ENCODE results near the gene PLA2G15. TPM values are rescaled to one million over a fixed set of nuclear protein-coding genes. Genes with fewer than 3 reads are reported as not detected.
A peak's percentile ranks its signal among the peaks of the same experiment; 100 is the strongest.

The PLA2G15 gene
- total RNA-seq, 1 donor from 2014 or later, result 26.8 TPM

- Mint-ChIP-seq H3K4me1 (ENCODE audit: low read depth, unreplicated experiment) (peaks cover 7% of the 10 kb centered on the region), H3K27me3 (ENCODE audit: low read depth, unreplicated experiment) (no peaks in the 10 kb centered on the region), H3K9me3 (ENCODE audit: unreplicated experiment) (no peaks in the 10 kb centered on the region), H3K36me3 (ENCODE audit: low read depth, unreplicated experiment) (peaks cover 3% of the 10 kb centered on the region), H3K27ac (ENCODE audit: unreplicated experiment) (no peak overlapping the region), H3K4me3 (ENCODE audit: unreplicated experiment) (peak overlapping the region; percentile 92)
- Histone ChIP-seq H3K4me3 (ENCODE audit: insufficient read depth, low read depth, low read length) (no peak overlapping the region), H3K4me2 (ENCODE audit: low read length) (peak overlapping the region; percentile 95), H3K9me3 (ENCODE audit: insufficient read depth, low read depth, low read length) (no peaks in the 10 kb centered on the region), H4K20me1 (ENCODE audit: insufficient read depth, low read length) (peaks cover 20% of the 10 kb centered on the region), H3K36me3 (ENCODE audit: insufficient read depth, low read length) (no peaks in the 10 kb centered on the region), H3K9ac (ENCODE audit: low read length) (no peak overlapping the region), H2AFZ (ENCODE audit: low read depth, low read length) (no peak overlapping the region), H3K27me3 (ENCODE audit: insufficient read depth, low read length) (no peaks in the 10 kb centered on the region), H3K79me2 (ENCODE audit: insufficient read depth, low read length) (peaks cover 30% of the 10 kb centered on the region), H3K27ac (ENCODE audit: low read depth, low read length) (no peak overlapping the region), H3K4me1 (ENCODE audit: insufficient read depth, low read length) (peaks cover 12% of the 10 kb centered on the region)
- DNase-seq (ENCODE audit: low read depth) (no peak), FAIRE-seq (no peak)
- TF ChIP-seq CTCF (IDR thresholded peaks at IDR 0.05; ENCODE audit: insufficient read depth, low read depth, low read length) (no peak), EZH2 (IDR thresholded peaks at IDR 0.05; ENCODE audit: insufficient read depth, low read length) (no peak)
Measured at GRCh38 chr16:68246666-68247065, 1.5 kb downstream of the PLA2G15 start.

- Histone ChIP-seq H3K79me2 (ENCODE audit: insufficient read depth, low read length) (peaks cover 30% of the 10 kb centered on the region), H3K4me3 (ENCODE audit: insufficient read depth, low read depth, low read length) (no peak overlapping the region), H3K9me3 (ENCODE audit: insufficient read depth, low read depth, low read length) (no peaks in the 10 kb centered on the region), H3K4me2 (ENCODE audit: low read length) (no peak overlapping the region), H2AFZ (ENCODE audit: low read depth, low read length) (no peak overlapping the region), H3K27me3 (ENCODE audit: insufficient read depth, low read length) (no peaks in the 10 kb centered on the region), H3K4me1 (ENCODE audit: insufficient read depth, low read length) (peaks cover 12% of the 10 kb centered on the region), H3K27ac (ENCODE audit: low read depth, low read length) (no peak overlapping the region), H3K9ac (ENCODE audit: low read length) (no peak overlapping the region), H3K36me3 (ENCODE audit: insufficient read depth, low read length) (peaks cover 3% of the 10 kb centered on the region), H4K20me1 (ENCODE audit: insufficient read depth, low read length) (peaks cover 23% of the 10 kb centered on the region)
- FAIRE-seq (no peak), DNase-seq (ENCODE audit: low read depth) (no peak)
- Mint-ChIP-seq H3K27me3 (ENCODE audit: low read depth, unreplicated experiment) (no peaks in the 10 kb centered on the region), H3K9me3 (ENCODE audit: unreplicated experiment) (no peaks in the 10 kb centered on the region), H3K36me3 (ENCODE audit: low read depth, unreplicated experiment) (peaks cover 3% of the 10 kb centered on the region), H3K4me1 (ENCODE audit: low read depth, unreplicated experiment) (peaks cover 7% of the 10 kb centered on the region), H3K4me3 (ENCODE audit: unreplicated experiment) (no peak overlapping the region), H3K27ac (ENCODE audit: unreplicated experiment) (no peak overlapping the region)
- TF ChIP-seq CTCF (IDR thresholded peaks at IDR 0.05; ENCODE audit: insufficient read depth, low read depth, low read length), result no peak
- no peak for TF ChIP-seq EZH2 (IDR thresholded peaks at IDR 0.05; ENCODE audit: insufficient read depth, low read length)
Measured at GRCh38 chr16:68247400-68247799, 2.2 kb downstream of the PLA2G15 start.

DNA sequence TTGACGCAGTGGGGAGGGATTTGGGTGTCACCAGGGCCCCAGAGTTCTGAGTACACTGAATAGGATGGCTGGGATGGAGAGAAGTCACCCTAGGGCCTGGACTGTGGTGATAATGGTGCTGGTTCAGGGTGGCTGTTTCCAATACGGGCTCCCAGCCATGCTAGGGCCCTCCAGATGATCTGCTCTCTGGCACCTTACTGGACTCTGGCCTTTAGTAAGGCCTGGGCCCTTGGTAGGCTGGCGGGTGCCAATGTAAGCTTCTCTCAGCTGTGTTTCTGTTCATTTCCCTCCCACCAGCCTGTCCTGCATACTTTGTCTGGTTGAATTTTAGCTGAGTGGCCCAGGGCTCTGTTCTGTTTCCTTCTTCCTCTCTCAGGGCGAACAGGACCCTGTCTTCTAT is 2.8 kb downstream of the PLA2G15 start:
- no peak for FAIRE-seq
- Histone ChIP-seq H4K20me1 (ENCODE audit: insufficient read depth, low read length) (peaks cover 23% of the 10 kb centered on the region), H3K9me3 (ENCODE audit: insufficient read depth, low read depth, low read length) (no peaks in the 10 kb centered on the region), H2AFZ (ENCODE audit: low read depth, low read length) (no peak overlapping the region), H3K9ac (ENCODE audit: low read length) (no peak overlapping the region), H3K27ac (ENCODE audit: low read depth, low read length) (no peak overlapping the region), H3K4me3 (ENCODE audit: insufficient read depth, low read depth, low read length) (no peak overlapping the region), H3K4me1 (ENCODE audit: insufficient read depth, low read length) (peaks cover 12% of the 10 kb centered on the region), H3K4me2 (ENCODE audit: low read length) (no peak overlapping the region), H3K79me2 (ENCODE audit: insufficient read depth, low read length) (peaks cover 30% of the 10 kb centered on the region), H3K36me3 (ENCODE audit: insufficient read depth, low read length) (peaks cover 3% of the 10 kb centered on the region), H3K27me3 (ENCODE audit: insufficient read depth, low read length) (no peaks in the 10 kb centered on the region)
- H3K36me3 Mint-ChIP-seq (ENCODE audit: low read depth, unreplicated experiment), result peaks cover 5% of the 10 kb centered on the region
- no peak for TF ChIP-seq CTCF (IDR thresholded peaks at IDR 0.05; ENCODE audit: insufficient read depth, low read depth, low read length)
- no peak for TF ChIP-seq EZH2 (IDR thresholded peaks at IDR 0.05; ENCODE audit: insufficient read depth, low read length)
- H3K27ac Mint-ChIP-seq (ENCODE audit: unreplicated experiment), result no peak overlapping the region
- peaks cover 7% of the 10 kb centered on the region for H3K4me1 Mint-ChIP-seq (ENCODE audit: low read depth, unreplicated experiment)
- H3K9me3 Mint-ChIP-seq (ENCODE audit: unreplicated experiment), result no peaks in the 10 kb centered on the region
- no peak for DNase-seq (ENCODE audit: low read depth)
- no peaks in the 10 kb centered on the region for H3K27me3 Mint-ChIP-seq (ENCODE audit: low read depth, unreplicated experiment)
- no peak overlapping the region for H3K4me3 Mint-ChIP-seq (ENCODE audit: unreplicated experiment)
